Measurements from ENCODE around the gene FRRS1.
"Not testable (repeated sequence)": the region's sequence is repeated elsewhere in the genome, so short reads cannot be mapped to it uniquely, and the experiment has no call there.

The FRRS1 gene

GRCh38 chr1:99764909-99765308 is 1.5 kb downstream of the FRRS1 start:
- no peak for DNase-seq

DNA sequence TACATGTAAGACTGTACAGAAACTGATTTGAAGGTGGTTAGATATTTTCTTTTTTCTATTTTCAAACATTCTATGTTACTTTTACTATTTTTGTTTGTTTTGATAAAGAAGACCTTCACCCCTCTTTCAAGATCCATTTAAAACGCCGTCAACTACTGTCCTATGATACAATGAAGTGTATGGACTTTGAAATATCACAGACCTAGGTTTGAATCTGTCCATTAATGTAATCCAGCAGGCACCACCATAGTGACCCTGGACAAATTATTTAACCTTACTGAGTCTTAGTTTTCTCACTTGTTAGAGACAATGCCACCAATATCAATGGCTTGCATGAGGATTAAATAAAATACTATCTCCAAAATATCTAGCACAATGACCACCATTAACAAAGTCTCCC is 2.0 kb downstream of the FRRS1 start:
- no peak for DNase-seq

GRCh38 chr1:99763956-99764355 is 2.5 kb downstream of the FRRS1 start:
- no peak for DNase-seq

GRCh38 chr1:99761774-99762173 is 4.7 kb downstream of the FRRS1 start:
- no peak for DNase-seq

GRCh38 chr1:99759518-99760160 is 6.8 kb downstream of the FRRS1 start:
- no peak for DNase-seq

DNA sequence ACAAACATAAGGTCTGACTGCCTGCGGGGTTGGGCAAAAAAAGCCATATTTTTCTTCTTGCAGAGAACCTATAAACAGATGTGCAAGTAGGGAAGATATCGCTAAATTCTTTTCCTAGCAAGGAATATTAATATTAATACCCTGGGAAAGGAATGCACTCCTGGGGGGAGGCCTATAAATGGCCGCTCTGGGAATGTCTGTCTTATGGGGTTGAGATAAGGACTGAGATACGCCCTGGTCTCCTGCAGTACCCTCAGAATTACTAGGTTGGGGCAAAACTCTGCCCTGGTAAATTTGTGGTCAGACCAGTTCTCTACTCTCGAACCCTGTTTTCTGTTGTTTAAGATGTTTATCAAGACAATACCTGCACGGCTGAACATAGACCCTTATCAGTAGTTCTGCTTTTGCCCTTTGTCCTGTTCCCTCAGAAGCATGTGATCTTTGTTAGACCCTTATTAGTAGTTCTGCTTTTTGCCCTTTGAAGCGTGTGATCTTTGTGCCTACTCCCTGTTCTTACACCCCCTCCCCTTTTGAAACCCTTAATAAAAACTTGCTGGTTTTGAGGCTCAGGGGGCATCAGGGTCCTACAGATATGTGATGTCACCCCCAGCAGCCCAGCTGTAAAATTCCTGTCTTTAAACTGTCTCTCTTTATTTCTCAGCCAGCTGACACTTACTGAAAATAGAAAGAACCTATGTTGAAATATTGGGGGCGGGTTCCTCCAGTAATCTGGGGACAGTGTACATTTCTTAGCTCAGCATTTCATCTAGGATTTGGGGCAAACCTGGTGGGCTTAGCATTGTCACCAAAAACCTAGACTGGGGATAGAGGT is 7.5 kb downstream of the FRRS1 start:
- DNase-seq, result not testable (repeated sequence)

GRCh38 chr1:99758073-99758511 is 8.3 kb downstream of the FRRS1 start:
- no peak for DNase-seq

DNA sequence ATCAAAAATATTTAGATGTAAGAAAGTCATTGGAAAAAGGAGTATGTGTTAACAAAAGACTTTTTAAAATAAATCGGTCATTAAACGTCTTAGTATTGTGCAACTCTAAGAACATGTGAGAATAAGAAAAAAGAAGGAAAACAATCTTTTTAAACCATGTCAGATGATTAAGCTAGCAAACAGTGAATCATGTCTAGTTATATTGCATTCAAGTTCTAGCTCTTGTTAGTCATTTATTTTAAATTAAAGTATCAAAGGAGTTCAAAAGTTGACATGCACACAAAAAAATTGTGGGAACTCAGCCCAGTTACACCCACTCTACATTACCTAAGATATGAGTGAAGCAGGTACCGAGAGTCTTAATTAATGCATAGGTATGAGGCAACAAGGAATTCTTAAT is 9.8 kb downstream of the FRRS1 start:
- DNase-seq, result no peak

GRCh38 chr1:99755664-99756063 is 10.8 kb downstream of the FRRS1 start:
- DNase-seq, result no peak

GRCh38 chr1:99754697-99755096 is 11.7 kb downstream of the FRRS1 start:
- no peak for DNase-seq

DNA sequence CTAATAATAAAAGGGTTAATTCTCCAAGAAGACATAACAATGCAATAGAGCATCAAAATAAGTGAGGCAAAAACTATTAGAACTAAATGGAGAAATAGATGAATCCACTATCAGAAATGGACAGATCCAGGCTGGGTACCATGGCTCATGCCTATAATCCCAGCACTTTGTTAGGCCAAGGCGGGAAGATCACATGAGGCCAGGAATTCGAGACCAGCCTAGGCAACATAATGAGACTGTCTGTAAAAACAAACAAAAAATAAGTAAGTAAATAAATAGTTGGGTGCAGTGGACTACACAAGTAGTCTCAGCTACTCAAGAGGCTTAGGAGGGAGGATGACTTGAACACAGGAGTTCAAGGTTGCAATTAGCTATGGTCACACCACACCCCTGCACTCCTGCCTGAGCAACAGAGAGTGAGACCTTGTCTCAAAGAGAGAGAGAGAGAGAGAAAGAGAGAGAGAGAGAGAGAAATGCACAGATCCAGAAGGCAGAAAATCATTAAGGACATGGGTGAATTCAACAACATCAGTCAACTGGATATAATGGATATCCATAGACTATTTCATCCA is 12.3 kb downstream of the FRRS1 start:
- no peak for DNase-seq

- no peak for DNase-seq
Observed at GRCh38 chr1:99751877-99752504, 14.4 kb downstream of the FRRS1 start.

DNA sequence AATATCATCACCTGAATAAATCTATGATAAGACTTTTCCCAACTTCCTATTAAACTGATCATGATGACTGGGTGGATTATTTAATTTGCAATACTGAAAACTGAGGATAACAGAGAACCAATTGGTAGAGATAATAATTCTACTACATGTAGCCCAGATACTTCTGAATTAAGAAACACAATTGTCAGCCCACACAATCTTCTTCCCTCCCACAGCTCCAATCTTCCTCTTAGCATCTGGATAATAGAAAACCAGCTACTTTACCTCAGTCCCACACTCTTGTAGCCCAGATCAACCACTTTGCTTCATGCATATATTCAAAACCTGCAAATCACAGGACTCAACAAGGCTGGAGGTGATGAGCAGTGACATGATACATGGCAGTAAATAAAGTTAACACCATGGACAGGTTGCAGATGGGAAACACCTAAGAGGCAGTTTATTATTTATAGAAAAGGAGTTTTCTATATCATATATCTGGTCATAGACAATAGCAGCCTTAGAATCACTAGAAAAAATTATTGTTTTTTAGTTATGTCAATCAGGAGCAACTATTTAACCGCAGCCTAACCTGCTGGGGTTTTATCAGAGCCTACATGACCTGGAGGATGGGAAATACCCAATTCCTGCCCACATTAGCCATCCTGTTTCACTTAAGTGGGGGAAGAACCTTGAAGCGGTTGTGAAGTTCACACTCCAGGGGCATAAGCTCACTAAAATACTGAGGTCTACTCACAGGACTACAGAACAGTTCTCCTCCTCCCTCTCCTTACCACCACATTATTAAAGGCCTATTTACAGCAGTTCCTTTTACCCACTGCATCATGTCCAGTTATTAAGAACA is 16.7 kb downstream of the FRRS1 start:
- no peak for DNase-seq

- no peak for DNase-seq
Observed at GRCh38 chr1:99748419-99748818, 18.0 kb downstream of the FRRS1 start.

DNA sequence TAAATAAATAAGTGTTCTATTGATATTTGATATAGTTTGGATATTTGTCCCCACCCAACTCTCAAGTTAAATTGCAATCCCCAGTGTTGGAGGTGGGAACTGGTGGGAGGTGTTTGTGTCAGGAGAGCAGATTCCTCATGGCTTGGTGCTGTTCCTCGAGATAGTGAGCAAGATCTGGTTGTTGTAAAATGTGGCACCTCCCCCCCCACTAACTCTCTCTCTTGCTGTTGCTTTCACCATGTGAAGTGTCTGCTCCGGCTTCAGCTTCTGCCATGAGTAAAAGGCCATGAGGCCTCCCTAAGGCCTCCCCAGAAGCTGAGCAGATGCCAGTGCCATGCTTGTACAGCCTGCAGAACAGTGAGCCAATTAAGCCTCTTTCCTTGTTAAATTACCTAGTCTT is 20.8 kb downstream of the FRRS1 start:
- DNase-seq, result no peak

DNA sequence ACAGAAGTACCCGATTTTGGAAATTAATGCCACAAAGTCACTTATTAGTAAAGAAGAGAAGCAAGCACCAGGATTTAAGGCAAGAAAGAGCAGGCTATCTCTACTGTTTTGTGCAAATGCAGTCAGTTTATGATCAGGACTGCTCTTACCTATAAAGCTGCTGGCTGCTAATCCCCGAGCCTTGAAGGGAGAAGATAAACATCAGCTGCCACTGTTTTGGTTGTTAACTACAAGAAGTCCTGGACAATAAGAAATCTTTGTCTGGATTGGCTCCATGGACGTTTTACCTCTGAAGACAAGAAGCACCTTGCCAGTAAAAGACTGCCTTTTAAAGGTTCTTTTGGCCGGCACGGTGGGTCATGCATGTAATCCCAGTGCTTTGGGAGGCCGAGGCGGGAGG is 21.4 kb downstream of the FRRS1 start:
- DNase-seq, result no peak

GRCh38 chr1:99740141-99740540 is 26.3 kb downstream of the FRRS1 start:
- no peak for DNase-seq

DNA sequence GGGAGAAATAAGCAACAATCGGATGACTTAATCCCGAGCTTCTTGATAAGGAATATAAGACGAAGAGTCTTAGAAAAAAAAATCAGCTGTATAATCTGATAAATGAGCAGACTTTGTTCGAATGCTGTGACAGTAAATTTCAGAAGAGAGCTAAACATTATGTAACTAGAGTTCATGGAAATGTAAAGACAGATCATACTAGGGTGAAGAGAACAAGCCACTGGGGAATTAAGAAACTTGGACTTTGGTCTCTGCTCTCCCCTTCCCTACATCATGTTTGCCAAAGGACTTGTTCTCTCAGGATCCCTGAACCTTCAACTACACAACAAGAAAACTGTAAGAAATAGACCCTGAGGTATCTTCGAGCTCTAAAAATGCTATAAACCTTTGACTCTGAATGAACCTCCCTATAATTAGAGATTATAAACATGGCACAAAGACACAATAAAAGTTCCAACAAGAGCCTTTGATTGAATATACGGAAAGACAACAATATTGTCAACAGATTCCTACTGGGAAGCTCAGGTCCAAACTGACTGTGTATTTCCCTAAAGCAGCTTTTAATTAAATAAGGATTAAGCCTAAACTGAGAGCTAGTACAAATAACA is 27.5 kb downstream of the FRRS1 start:
- DNase-seq, result no peak

- DNase-seq, result no peak
Observed at GRCh38 chr1:99737016-99737415, 29.4 kb downstream of the FRRS1 start.

DNA sequence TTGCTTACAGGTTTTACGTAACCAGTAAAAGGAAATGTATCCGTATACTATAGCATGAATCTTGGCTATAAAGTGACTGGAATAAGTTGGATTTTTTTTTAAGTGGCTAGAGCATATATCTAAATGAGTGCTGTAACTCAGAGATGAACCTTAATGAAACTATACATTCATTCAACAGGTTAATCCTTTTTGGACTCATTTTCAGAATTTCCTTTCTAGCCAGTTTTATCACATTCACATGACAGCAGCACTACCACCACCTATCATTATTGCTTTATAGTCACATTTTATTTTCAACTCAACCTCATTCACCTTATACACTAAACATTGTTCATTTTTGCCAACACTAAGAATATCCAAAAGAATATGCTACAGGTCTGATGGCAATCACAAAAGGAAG is 30.6 kb downstream of the FRRS1 start:
- no peak for DNase-seq

DNA sequence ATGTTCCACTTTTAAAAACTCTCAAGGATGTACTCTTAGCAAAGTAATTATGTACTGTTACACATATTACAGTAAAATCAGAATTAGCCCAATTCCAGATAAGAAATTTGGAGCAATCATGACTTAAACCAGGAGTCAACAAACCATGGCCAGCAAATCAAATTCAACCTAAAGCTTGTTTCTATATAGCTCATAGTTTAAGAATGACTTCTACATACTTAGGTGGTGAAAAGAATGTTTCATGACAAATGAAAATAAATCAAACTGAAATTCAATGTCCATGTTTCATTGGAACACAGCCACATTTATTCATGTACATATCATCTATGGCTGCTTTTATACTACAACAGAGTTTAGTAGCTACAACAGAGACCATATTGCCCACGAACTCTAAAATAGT is 35.1 kb downstream of the FRRS1 start:
- DNase-seq, result no peak

DNA sequence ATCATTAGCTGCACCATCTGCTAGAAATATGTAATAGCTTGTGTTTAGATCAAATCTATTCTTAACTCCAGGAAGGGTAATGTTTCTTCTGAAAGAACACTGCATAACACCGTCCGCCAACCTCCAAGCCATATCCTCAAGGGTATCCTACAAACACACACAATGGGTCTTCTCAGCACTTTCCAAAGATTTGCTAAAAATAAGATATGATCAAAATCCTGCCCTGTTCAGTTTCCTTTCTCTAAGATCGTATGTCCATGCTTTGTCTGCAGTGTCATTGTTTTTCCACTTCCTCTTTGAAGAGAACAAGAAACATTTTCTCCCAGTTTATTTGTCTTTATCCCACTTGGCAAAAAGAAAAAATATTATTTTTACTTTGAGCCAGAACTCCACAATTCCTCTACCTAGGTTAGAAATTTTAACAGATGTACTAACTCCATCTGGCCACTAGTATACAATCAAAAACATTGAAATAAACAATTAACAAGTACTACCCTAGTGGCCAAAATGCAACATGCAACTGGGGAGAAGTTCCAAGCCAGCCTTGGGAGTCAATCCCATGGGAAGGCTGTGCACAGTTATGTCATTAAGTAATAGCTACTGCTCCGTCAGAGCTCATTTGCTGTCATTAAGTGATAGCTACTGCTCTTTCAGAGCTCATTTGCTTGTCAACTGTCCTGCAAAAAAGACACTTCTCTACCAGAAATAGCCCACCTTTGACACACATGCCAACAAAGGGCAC is 37.8 kb downstream of the FRRS1 start:
- DNase-seq, result no peak
